ENCODE measurements around the gene HMG20B. TPM values are rescaled to one million over a fixed set of nuclear protein-coding genes. Genes with fewer than 3 reads are reported as not detected.

Gene HMG20B
- total RNA-seq, 1 experiment from 2014 or later = 146 TPM

- H3K9me3 ChIP-seq (ENCODE audit: low read length) = no peaks in the 10 kb centered on the region
- DNase-seq = no peak
- H3K4me2 ChIP-seq (ENCODE audit: low read length) = no peak overlapping the region
- intact Hi-C loops (cut with micrococcal nuclease) = no loop called here
- no peaks in the 10 kb centered on the region for H3K36me3 ChIP-seq (ENCODE audit: low read depth, low read length)
- ChIA-PET CTCF (no interaction called here), POLR2A (ENCODE audit: unreplicated experiment) (no interaction called here)
- no peak overlapping the region for H2AFZ ChIP-seq (ENCODE audit: low read length)
- H3K9ac ChIP-seq (ENCODE audit: low read length) = no peak overlapping the region
- H4K20me1 ChIP-seq (ENCODE audit: low read length) = no peaks in the 10 kb centered on the region
- no peaks in the 10 kb centered on the region for H3K9me2 ChIP-seq (replicated peaks; ENCODE audit: low read length)
- no TSS peak for BruUV-seq (replicated peaks)
- peaks cover 8% of the 10 kb centered on the region; the same call in 1 of the 2 replicates for H3K4me1 ChIP-seq (ENCODE audit: insufficient read depth, low read length)
- ATAC-seq = no peak
- H3K27ac ChIP-seq (ENCODE audit: low read length) = no peak overlapping the region
- H3K79me2 ChIP-seq (ENCODE audit: low read length) = no peaks in the 10 kb centered on the region
- no peaks in the 10 kb centered on the region for H3F3A ChIP-seq (ENCODE audit: low read length, unreplicated experiment)
- H3K4me3 ChIP-seq (ENCODE audit: low read length) = no peak overlapping the region
- TF ChIP-seq EZH2phosphoT487 (IDR thresholded peaks at IDR 0.05; ENCODE audit: borderline replicate concordance, low read length) (no peak), CTCF (conservative IDR thresholded peaks at IDR 0.05; ENCODE audit: low read depth, low read length) (no peak), EZH2 (IDR thresholded peaks at IDR 0.05; ENCODE audit: low read length, unreplicated experiment) (no peak)
- no peaks in the 10 kb centered on the region for H3K27me3 ChIP-seq (ENCODE audit: low read length)
Measured at GRCh38 chr19:3612330-3612729, 39.6 kb downstream of the HMG20B start.

- intact Hi-C loops (cut with micrococcal nuclease) = no loop called here
- H3K27ac ChIP-seq (ENCODE audit: low read length) = no peak overlapping the region
Measured at GRCh38 chr19:3612901-3613741, 40.4 kb downstream of the HMG20B start.

More at GRCh38 chr19:3612901-3613741, 40.4 kb downstream of the HMG20B start:
- no peaks in the 10 kb centered on the region for H3K9me2 ChIP-seq (replicated peaks; ENCODE audit: low read length)
- POLR2A ChIA-PET (ENCODE audit: unreplicated experiment) = no interaction called here
- H3K9me3 ChIP-seq (ENCODE audit: low read length) = no peaks in the 10 kb centered on the region
- TF ChIP-seq CTCF (conservative IDR thresholded peaks at IDR 0.05; ENCODE audit: low read depth, low read length) (no peak), EZH2 (IDR thresholded peaks at IDR 0.05; ENCODE audit: low read length, unreplicated experiment) (no peak), EZH2phosphoT487 (IDR thresholded peaks at IDR 0.05; ENCODE audit: borderline replicate concordance, low read length) (no peak)
- H3K27me3 ChIP-seq (ENCODE audit: low read length) = no peaks in the 10 kb centered on the region
- H3K4me1 ChIP-seq (ENCODE audit: insufficient read depth, low read length) = no peaks in the 10 kb centered on the region
- H2AFZ ChIP-seq (ENCODE audit: low read length) = no peak overlapping the region
- H3K79me2 ChIP-seq (ENCODE audit: low read length) = no peaks in the 10 kb centered on the region
- no TSS peak for BruUV-seq (replicated peaks)
- H3F3A ChIP-seq (ENCODE audit: low read length, unreplicated experiment) = no peaks in the 10 kb centered on the region
- CTCF ChIA-PET = no interaction called here
- H3K4me2 ChIP-seq (ENCODE audit: low read length) = no peak overlapping the region
- no peak overlapping the region for H3K4me3 ChIP-seq (ENCODE audit: low read length)
- H3K36me3 ChIP-seq (ENCODE audit: low read depth, low read length) = no peaks in the 10 kb centered on the region
- no peak overlapping the region for H3K9ac ChIP-seq (ENCODE audit: low read length)
- DNase-seq = no peak
- no peak for ATAC-seq
- H4K20me1 ChIP-seq (ENCODE audit: low read length) = no peaks in the 10 kb centered on the region

All from PC-3 (cell line).